HG03575 (cell line): ENCODE measurements around the gene SLC1A1.
"Not testable (repeated sequence)": the region's sequence is repeated elsewhere in the genome, so short reads cannot be mapped to it uniquely, and the experiment has no call there.

Experiments used
- ATAC-seq: cut with Tn5 transposase; IDR thresholded peaks from one replicate; pipeline ENCODE4 v1.9.1; 2021; ENCODE audit not compliant: unreplicated experiment, insufficient number of reproducible peaks, low FRiP score; ENCODE audit errors: extremely low read depth

Gene SLC1A1

DNA sequence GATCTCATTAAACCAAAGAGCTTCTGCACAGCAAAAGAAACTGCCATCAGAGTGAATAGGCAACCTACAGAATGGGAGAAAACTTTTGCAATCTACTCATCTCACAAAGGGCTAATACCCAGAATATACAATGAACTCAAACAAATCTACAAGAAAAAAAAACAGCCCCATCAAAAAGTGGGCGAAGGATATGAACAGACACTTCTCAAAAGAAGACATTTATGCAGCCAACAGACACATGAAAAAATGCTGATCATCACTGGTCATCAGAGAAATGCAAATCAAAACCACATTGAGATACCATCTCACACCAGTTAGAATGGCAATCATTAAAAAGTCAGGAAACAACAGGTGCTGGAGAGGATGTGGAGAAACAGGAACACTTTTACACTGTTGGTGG lies 45.9 kb downstream of the SLC1A1 start:
- not testable (repeated sequence) for ATAC-seq

DNA sequence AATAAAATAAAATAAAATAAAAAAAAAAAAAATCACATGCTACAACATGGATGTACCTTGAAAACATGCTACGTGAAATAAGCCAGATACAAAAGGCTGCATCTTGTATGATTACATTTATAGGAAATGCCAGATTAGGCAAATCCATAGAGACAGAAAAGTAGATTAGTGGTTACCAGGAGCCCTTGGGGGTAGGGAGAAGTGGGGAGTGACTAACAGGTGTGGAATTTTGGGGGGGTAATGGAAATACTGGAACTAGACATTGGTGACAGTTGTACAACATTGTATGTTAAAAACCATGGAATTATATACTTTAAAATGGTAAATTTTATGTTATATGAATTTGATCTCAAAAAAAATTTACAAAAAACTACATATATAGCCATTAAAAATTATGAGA lies 47.3 kb downstream of the SLC1A1 start:
- ATAC-seq = no peak

DNA sequence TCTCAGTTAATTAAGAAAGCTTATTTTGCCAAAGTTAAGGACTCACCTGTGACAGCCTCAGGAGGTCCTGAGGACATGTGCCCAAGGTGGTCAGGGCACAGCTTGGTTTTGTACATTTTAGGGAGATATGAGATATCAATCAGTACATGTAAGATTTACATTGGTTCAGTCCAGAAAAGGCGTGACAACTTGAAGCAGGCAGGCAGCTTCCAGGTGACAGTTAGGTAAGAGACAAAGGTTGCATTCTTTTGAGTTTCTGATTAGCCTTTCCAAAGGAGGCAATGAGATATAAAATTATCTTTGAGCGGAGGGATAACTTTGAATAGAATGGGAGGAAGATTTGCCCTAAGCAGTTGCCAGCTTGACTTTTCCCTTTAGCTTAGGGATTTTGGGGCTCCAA lies 47.8 kb downstream of the SLC1A1 start:
- ATAC-seq = no peak

DNA sequence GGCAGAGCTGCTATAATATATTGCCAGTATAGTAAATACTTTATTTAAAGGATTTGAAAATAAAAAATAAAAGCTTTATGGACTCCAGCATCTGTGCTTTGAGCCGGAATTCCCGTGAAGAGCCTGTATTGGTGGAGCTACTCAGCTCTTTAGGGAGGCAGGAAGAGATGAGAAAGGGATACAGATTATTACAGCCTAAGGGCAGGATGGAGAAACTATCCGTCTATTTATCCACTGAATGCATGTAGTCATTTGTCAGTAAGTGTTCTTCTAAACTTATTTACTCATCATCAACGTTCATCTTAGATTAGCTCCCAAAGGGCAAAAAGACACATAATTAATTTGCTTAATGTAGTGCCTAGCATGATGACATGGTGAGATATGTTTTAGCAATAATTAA lies 48.4 kb downstream of the SLC1A1 start:
- no peak for ATAC-seq

DNA sequence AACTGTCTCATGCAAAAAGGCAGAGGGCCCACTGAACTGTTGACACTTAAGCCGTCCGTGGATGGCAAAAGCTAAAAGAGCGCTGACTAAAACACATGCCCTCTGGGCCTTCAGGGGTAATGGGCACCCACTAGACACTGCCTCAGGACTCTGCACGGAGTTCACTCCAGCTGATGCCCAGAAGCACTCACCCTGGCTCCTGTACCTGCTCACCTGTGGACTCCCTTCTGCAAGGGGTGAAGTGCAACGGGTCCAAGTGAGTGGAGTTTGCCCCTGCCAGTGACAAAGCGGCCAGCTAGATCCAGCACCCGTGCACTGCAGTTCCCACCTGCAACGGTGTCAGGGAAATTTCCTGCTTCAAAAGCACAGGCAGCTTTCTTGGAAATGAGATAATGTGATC lies 50.2 kb downstream of the SLC1A1 start:
- ATAC-seq = no peak

DNA sequence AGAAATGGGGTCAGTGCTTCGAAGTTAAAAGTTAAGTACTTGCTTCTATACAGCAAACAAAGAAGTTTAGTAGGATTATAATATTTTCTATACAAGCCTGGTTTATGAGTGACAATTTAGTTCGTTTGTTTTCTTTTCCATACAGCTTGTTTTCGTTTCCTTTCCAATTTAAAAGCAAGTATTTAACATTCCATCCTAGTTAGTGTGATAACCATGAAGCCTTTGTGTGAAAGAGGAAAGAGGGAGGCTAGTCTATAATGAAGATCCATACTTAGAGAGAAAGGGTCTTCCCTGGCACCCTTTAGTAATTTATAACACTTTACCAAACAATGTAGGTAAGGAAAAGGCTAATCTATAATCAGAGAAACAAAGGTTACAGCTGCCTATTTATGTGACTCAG lies 51.0 kb downstream of the SLC1A1 start:
- ATAC-seq = no peak

DNA sequence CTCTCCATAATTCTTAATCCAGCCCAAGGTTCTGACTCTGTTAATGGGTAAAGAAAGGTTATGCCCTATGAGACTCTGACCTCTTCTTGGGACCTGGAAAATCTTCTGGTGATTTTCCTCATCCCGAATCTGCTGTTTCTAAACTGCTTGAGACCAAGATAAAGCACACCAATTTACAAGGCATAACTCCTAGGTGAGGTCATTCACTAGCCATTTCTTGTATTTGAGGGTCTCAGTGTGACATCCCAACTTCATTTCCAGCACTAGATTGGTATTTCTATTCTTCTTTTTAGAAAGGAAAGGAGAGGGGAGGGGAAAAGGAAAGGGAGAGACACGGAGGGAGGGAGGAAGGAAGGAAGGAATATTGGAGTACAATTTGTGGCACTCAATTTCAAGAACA lies 51.6 kb downstream of the SLC1A1 start:
- ATAC-seq = no peak

DNA sequence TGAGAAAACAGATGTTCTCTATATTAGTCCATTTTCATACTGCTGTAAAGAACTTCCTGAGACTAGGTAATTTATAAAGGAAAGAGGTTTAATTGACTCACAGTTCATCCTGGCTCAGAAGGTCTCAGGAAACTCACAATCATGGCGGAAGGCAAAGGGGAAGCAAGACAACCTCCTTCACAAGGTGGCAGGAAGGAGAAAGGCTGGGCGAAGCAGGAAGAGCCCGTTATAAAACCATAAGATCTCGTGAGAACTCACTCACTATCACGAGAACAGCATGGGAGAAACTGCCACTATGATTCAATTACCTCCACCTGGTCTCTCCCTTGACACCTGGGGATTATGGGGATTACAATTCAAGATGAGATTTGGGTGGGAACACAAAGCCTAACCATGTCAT lies 54.4 kb downstream of the SLC1A1 start:
- ATAC-seq = not testable (repeated sequence)

DNA sequence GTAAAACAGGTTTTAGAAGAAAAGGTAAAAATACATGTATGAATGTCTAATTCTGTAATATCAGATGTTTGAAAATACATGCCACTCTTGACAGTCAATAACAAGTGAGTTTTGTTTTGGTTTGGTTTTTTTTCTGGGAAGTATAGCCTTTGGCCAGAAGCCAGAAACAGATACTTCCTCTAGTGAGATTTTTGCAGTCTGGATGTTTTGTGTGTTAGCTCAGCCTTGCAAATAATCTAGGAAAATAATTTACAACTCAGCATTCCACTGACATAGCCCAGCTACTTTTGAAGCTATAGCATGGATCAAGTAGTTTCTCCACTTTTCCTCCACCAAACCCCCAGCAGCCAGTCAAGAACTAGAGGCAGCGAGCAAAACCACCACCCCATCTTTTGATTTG lies 56.7 kb downstream of the SLC1A1 start:
- ATAC-seq = no peak

DNA sequence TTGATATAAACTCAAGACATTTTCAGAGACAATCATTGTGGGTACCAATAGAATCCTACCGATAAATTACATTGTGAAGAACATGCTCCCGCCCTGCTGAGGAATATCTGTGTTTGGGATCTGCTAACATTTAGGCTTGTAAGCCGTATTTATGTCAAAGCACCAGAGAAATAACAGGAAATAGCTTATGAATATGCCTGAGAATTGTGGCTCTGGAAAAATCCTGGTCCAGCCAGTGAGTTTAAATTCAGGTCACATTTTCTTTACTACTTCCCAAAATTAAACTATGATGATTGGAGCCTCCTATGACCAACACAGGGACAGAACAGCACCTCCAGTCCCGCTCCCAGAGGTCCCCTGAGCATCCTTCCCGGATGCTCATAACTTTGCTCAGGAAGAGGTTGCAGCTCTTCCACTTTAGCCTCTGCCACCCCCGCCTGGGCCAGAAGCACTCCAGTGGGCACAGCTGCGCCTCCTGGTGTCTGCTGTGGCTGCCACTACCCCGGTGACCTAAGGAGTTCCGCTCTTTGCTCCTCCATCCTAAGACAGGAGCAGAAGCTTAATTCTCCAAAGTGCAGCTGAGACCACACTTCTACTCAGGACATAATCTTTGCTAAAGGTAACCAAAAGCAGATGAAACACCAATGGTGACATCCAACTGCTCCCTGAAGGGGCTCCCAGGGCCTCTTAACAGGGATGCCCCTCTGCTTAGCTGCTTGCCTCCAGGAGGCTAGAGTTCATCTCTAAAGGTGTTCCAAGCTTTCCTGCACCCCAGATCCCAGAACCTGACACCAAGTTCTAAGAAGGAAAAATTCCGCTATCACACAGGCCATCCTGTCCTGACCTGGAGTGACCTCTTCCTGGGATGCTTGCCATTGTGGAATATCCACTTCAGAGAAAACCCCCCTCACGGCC lies 58.8 kb downstream of the SLC1A1 start:
- ATAC-seq = no peak

DNA sequence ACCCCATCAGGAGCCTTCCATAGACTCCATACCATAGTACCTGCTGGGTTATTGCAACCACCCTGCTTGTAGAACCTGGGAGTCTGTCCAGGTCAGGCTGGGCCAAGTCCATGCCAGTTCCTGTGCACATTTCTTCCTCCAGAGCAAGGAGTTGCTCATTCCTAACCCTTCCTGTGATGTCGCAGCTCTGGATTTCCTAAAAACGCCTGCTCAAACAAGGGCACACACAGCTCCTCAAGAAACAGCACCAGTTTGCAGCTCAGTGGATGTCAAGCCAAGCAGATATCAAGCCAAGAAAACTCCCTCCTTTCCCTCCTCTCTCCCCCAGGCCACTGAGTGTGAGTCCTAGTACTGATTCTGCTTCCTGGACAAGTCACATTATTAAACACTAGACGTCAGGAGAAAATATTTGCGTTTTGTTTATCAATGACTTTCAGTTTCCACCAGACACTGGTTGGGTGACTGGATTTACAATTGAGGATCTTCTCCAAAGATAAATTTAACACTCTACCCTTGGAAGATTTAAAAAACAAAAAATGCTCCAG lies 59.6 kb downstream of the SLC1A1 start:
- no peak for ATAC-seq

DNA sequence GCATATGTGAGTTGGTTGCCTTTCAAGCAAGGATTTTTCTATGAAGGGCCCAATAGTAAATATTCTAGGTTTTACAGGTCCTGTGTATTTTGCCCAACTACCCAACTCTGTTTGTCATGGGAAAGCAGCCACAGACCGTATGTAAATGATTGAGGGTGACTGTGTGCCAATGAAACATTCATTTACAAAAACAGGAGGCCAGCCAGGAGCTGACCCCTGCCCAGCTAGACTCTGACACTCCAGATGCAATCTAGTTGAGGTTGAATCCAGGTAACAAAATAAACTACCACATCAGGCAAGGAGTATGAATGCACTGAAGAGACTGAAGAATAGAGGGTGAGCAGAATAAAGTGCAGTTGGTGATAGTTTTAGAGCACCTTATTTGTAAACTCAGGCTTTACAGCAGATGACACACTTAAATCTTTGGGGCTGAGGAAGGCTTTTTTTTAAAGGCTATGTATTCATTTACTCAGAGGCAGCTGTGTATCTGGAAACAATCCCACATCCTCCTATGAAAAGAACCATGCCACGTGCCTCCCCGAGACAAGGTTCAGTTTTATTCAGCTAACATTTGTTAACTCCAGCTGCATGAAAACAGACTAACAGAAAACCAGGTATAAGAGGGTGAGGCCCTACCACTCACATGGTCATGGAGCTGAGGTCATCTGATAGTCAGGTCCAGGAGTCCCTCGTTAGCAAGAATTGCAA lies 60.7 kb downstream of the SLC1A1 start:
- ATAC-seq = no peak

DNA sequence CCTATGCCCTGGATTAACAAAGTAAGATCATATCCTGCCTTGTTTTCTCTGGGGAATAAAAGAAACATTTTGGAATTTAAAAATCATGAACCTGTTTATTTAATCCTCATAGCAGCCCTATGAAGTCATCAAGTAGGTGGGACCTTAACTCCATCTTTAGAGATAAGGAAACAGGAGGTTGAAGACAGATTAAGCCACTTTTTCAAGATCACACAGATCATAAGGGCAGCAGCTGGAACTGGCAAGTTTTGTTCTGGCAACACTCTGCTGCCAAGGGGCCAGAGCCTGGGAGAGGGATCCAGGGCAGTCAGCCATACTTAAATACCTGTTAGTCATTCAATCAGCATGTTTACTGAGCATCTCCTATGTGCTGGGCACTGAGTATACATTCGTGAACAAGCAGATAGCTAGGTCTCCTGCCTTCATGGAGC lies 63.7 kb downstream of the SLC1A1 start:
- no peak for ATAC-seq

DNA sequence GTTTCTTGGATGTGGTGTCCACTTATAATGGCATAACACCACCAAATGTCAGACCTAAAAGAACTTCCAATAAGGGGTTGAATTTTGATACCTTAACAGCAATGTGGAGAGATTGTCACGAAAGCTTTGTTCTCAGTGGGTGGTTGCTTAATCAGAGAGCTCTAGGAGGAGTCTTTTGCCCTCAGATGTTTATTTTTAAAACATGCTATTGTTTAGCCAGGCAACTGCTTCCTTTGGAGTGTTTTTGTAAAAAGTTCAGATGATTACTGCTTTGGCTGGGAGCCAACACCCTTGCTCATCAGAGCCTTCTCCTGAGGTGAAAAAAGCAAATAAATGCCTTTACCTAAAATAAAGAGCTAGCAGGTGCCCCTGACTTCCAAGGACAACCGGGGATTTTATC lies 65.0 kb downstream of the SLC1A1 start:
- no peak for ATAC-seq

DNA sequence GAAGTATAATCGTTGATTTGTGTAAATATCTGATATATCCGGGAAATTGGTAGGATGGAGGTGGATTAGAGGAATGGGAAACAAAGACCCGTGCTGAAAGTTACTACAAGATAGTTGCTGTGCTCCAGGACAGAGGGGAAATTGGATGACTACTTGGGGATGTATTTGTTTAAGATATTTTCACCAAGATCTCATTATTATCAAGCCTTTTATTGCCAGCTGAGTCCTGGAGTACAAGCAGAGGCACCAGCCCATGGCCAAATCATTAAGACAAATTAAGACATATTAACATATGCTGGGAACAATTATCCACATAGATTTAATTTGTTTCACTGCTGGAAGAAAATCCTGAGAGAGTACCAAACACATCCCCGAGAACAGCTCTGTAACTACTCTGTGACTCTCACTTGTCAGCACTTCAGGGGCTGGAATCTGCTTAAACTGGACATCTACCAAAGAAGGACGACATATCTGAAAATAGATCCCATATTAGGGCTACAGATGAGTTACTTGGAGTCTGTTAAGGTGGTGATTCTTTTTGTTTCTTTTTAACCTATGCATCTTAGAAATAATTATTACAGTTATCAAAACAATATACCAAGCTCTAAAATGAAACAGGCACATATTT lies 68.2 kb downstream of the SLC1A1 start:
- no peak for ATAC-seq

DNA sequence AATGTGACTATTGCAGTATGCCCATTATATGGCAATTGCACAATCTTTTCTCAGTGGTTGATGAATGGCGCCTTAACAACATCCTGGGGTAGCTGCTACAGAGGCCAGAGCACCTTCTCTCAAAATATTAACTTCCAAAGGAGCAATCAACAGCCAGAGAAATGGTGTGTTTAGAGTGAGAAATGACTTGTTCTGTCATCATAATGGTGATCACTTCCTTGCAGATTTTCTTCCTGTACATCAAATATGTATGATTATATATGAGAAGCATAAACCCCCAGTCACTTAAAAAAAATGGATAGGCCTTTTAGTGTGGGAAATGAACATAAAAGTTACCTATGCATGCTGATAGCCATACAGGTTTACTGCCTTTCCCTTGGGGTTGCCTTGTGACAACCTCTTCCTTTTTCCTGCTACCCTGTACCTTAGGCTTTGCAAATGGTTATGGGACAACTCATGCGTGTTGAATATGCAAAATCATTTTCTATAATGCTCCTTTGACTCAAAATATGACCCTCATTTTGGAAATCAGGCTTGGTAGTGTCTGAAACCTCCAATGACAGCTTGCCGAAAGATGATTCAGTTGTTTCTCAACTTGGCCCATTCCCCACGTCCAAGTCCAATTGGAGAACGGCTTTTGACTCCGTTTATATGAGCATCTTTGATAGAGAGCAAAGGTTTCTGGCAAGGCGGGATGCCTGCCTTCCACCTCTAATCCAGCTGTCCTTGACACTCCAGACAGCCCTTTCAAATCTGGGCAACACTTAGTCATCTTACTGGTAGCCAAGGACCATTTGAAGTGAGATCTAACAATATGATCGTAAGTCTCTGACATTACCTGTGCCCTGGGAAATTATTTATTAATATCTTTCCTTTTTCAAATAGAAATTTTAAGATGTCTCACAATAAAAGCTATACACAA lies 69.3 kb downstream of the SLC1A1 start:
- ATAC-seq = peak; percentile 77

DNA sequence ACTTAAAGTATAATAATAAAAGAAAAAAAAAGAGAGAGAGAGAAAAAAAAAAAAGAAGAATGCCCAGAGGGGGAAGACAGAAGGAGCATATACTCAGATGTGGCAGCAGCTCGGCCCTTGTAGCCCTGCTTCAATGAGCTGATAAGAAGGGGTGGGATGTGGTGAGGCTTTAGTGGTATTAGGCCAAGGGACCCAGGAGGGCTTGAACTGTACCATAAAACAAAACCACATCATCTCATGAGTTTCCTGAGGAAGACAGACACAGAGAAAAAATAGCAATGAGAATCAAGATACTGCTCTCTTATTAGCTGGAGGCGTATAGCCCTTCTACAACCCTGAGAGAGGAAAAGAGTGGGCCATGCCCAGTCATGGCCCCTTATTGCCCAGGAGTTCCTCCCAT lies 72.8 kb downstream of the SLC1A1 start:
- no peak for ATAC-seq

DNA sequence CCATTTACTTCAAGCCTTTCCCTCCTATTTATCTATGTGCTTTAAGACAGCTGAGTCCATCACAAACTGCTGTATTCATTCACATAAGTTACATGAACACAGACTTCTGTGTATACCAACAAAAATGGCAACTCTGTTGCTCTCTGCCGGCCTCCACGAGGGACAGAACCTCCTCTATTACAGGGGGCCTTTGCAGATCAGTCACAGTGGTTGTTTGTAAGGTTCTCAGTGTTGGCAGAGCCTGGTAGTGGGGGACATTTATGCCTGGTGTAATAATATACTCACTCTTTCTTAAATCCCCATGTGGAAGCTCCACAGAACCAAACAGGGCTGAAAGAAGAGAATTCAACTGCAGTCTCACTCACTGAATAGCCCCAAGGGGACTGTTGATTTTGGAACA lies 76.5 kb downstream of the SLC1A1 start:
- no peak for ATAC-seq

DNA sequence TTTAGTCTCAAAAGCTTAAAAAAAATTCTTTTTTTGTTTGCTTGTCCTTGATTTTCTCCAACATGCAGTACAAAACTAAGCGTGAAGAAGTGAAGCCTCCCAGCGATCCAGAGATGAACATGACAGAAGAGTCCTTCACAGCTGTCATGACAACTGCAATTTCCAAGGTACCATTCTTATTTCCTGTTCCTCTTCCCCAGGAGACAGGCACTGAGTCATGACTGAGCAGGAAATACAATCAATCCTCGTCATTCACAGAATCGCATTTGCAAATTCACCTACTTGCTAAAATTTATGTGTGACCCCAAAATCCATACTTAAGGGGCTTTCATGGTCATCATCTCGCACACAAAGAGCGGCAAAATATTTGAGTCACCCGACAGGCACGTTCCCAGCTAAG lies 77.3 kb downstream of the SLC1A1 start:
- no peak for ATAC-seq
